OCI-M1 (cell line): ENCODE data around the gene FAAP100.
"Not testable (repeated sequence)": the region's sequence is repeated elsewhere in the genome, so short reads cannot be mapped to it uniquely, and the experiment has no call there.

Source experiments
- DNase-seq: peaks from one replicate; lab custom pipeline; 2025; lab: John Stamatoyannopoulos, UW

FAAP100 gene

GRCh38 chr17:81538651-81539570 lies 13.2 kb downstream of the FAAP100 start:
- DNase-seq: no peak

- no peak for DNase-seq
Measured at GRCh38 chr17:81537856-81538555, 14.1 kb downstream of the FAAP100 start.

GRCh38 chr17:81537343-81537855 lies 14.8 kb downstream of the FAAP100 start:
- no peak for DNase-seq

- DNase-seq: no peak
Measured at GRCh38 chr17:81536299-81537290, 15.6 kb downstream of the FAAP100 start.

- no peak for DNase-seq
Measured at GRCh38 chr17:81535480-81536298, 16.5 kb downstream of the FAAP100 start.

- no peak for DNase-seq
Measured at GRCh38 chr17:81535007-81535328, 17.2 kb downstream of the FAAP100 start.

- DNase-seq: no peak
Measured at GRCh38 chr17:81534157-81535006, 17.8 kb downstream of the FAAP100 start.

GRCh38 chr17:81533339-81534141 lies 18.6 kb downstream of the FAAP100 start:
- DNase-seq: no peak

- DNase-seq: no peak
Measured at GRCh38 chr17:81532490-81533287, 19.5 kb downstream of the FAAP100 start.

- not testable (repeated sequence) for DNase-seq
Measured at GRCh38 chr17:81531998-81532404, 20.2 kb downstream of the FAAP100 start.

- DNase-seq: not testable (repeated sequence)
Measured at GRCh38 chr17:81531013-81531412, 21.1 kb downstream of the FAAP100 start.

GRCh38 chr17:81529437-81529803 lies 22.7 kb downstream of the FAAP100 start:
- no peak for DNase-seq

- DNase-seq: no peak
Measured at GRCh38 chr17:81528651-81529436, 23.3 kb downstream of the FAAP100 start.

- DNase-seq: no peak
Measured at GRCh38 chr17:81528384-81528650, 23.8 kb downstream of the FAAP100 start.

- no peak for DNase-seq
Measured at GRCh38 chr17:81527591-81528383, 24.4 kb downstream of the FAAP100 start, which contains the start of gene FSCN2. Gene FSCN2, plus strand, starts transcription at chr17:81528377. Its CDS starts 155 bp downstream, at chr17:81528532.

- no peak for DNase-seq
Measured at GRCh38 chr17:81526662-81527571, 25.2 kb downstream of the FAAP100 start.
